RPMI7951 (cell line): ENCODE data around the gene HS6ST3. TPM values are rescaled to one million over a fixed set of nuclear protein-coding genes. Genes with fewer than 3 reads are reported as not detected.

ENCODE experiments used
- DNase-seq: peaks from one replicate; pipeline ENCODE4 v3.0.0-alpha.2; 2012; ENCODE audit warnings: low read depth
- total RNA-seq: library from RNA; depleted of rRNA; stranded (reverse); fragments of >200 nt; shearing (Covaris generic); gene quantifications from 2 replicates; pipeline ENCODE4 v1.2.3, GENCODE V29; 2014

The HS6ST3 gene
- total RNA-seq, 1 experiment from 2014 or later: not detected

- no peak for DNase-seq
These were observed 218.7 kb downstream of the HS6ST3 start for GRCh38 chr13:96308568-96308967.

- no peak for DNase-seq
These were observed 225.1 kb downstream of the HS6ST3 start for GRCh38 chr13:96314974-96315373.

GRCh38 chr13:96338030-96338429, 248.1 kb downstream of the HS6ST3 start:
- DNase-seq: no peak

- DNase-seq: no peak
These were observed 252.4 kb downstream of the HS6ST3 start for GRCh38 chr13:96342286-96342685.

GRCh38 chr13:96342852-96343465, 253.1 kb downstream of the HS6ST3 start:
- no peak for DNase-seq

GRCh38 chr13:96346921-96347320, 257.0 kb downstream of the HS6ST3 start:
- DNase-seq: no peak

GRCh38 chr13:96373597-96373996, 283.7 kb downstream of the HS6ST3 start:
- DNase-seq: no peak

GRCh38 chr13:96377835-96378234, 287.9 kb downstream of the HS6ST3 start:
- DNase-seq: no peak

- DNase-seq: no peak
These were observed 290.1 kb downstream of the HS6ST3 start for GRCh38 chr13:96379967-96380366.

GRCh38 chr13:96381681-96382080, 291.8 kb downstream of the HS6ST3 start:
- no peak for DNase-seq

GRCh38 chr13:96388598-96388997, 298.7 kb downstream of the HS6ST3 start:
- DNase-seq: no peak

- no peak for DNase-seq
These were observed 301.7 kb downstream of the HS6ST3 start for GRCh38 chr13:96391606-96392005.

GRCh38 chr13:96397807-96398206, 307.9 kb downstream of the HS6ST3 start:
- no peak for DNase-seq

GRCh38 chr13:96398486-96398885, 308.6 kb downstream of the HS6ST3 start:
- no peak for DNase-seq

- no peak for DNase-seq
These were observed 313.3 kb downstream of the HS6ST3 start for GRCh38 chr13:96403241-96403640.

- no peak for DNase-seq
These were observed 313.7 kb downstream of the HS6ST3 start for GRCh38 chr13:96403651-96404050.

- no peak for DNase-seq
These were observed 326.0 kb downstream of the HS6ST3 start for GRCh38 chr13:96415831-96416385.

- DNase-seq: no peak
These were observed 328.2 kb downstream of the HS6ST3 start for GRCh38 chr13:96417939-96418685.

- no peak for DNase-seq
These were observed 331.4 kb downstream of the HS6ST3 start for GRCh38 chr13:96421314-96421713.

- DNase-seq: no peak
These were observed 332.1 kb downstream of the HS6ST3 start for GRCh38 chr13:96422002-96422401.

GRCh38 chr13:96426167-96426566, 336.3 kb downstream of the HS6ST3 start:
- no peak for DNase-seq

- no peak for DNase-seq
These were observed 339.0 kb downstream of the HS6ST3 start for GRCh38 chr13:96428911-96429310.

GRCh38 chr13:96431044-96431581, 341.2 kb downstream of the HS6ST3 start:
- DNase-seq: no peak
